Omental fat pad (tissue), 4 donors: ENCODE data around the gene PRLH. TPM values are rescaled to one million over a fixed set of nuclear protein-coding genes. Genes with fewer than 3 reads are reported as not detected.

ENCODE experiments used
- ATAC-seq: fragments of 150-250 bp; one replicate; pipeline ENCODE4 v1.9.1; 2016; ENCODE audit warnings: mild to moderate bottlenecking, moderate library complexity; ENCODE audit not compliant: low FRiP score
- DNase-seq: peaks from one replicate; pipeline ENCODE4 v3.0.0-alpha.2; 2019; ENCODE audit warnings: low spot score
- total RNA-seq, 4 donors: library from RNA; depleted of rRNA; stranded (reverse); fragments of >200 nt; gene quantifications; one replicate each; pipeline ENCODE4 v1.1.0, GENCODE V29; 2016
- TF ChIP-seq, protein P1 (sequence below), 3 donors: fragments of 450-650 bp; IDR thresholded peaks; one replicate each; pipeline ENCODE4 v1.5.1; 2016 to 2017; ENCODE audit warnings: antibody characterized with exemption in 3 of 3, mild to moderate bottlenecking in 3 of 3, moderate library complexity in 2 of 3

The PRLH gene
- total RNA-seq, 4 donors from 2014 or later, result not detected

DNA sequence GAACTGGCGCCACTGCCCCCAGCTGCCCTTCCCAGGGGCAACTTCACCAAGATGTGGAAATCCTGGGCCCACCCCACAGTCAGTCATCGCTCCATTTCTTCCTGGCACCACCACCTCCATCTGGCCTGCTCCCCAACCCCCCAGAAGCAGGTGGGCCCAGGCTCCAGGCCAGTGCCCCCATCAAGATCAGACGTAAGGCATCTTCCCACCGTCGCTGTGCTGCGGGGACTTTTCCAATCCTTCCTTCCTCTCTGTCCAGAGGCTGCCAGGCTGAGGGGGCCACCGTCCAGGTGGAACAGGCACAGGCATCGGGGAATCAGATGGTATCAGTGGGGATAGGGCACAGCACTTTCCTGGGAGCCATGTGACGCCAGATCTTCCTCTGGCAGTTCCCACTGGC lies 8.1 kb downstream of the PRLH start:
- ATAC-seq, result no peak
- no peak for DNase-seq
- TF ChIP-seq, protein P1, sequence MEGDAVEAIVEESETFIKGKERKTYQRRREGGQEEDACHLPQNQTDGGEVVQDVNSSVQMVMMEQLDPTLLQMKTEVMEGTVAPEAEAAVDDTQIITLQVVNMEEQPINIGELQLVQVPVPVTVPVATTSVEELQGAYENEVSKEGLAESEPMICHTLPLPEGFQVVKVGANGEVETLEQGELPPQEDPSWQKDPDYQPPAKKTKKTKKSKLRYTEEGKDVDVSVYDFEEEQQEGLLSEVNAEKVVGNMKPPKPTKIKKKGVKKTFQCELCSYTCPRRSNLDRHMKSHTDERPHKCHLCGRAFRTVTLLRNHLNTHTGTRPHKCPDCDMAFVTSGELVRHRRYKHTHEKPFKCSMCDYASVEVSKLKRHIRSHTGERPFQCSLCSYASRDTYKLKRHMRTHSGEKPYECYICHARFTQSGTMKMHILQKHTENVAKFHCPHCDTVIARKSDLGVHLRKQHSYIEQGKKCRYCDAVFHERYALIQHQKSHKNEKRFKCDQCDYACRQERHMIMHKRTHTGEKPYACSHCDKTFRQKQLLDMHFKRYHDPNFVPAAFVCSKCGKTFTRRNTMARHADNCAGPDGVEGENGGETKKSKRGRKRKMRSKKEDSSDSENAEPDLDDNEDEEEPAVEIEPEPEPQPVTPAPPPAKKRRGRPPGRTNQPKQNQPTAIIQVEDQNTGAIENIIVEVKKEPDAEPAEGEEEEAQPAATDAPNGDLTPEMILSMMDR (IDR thresholded peaks at IDR 0.05), result no peak

DNA sequence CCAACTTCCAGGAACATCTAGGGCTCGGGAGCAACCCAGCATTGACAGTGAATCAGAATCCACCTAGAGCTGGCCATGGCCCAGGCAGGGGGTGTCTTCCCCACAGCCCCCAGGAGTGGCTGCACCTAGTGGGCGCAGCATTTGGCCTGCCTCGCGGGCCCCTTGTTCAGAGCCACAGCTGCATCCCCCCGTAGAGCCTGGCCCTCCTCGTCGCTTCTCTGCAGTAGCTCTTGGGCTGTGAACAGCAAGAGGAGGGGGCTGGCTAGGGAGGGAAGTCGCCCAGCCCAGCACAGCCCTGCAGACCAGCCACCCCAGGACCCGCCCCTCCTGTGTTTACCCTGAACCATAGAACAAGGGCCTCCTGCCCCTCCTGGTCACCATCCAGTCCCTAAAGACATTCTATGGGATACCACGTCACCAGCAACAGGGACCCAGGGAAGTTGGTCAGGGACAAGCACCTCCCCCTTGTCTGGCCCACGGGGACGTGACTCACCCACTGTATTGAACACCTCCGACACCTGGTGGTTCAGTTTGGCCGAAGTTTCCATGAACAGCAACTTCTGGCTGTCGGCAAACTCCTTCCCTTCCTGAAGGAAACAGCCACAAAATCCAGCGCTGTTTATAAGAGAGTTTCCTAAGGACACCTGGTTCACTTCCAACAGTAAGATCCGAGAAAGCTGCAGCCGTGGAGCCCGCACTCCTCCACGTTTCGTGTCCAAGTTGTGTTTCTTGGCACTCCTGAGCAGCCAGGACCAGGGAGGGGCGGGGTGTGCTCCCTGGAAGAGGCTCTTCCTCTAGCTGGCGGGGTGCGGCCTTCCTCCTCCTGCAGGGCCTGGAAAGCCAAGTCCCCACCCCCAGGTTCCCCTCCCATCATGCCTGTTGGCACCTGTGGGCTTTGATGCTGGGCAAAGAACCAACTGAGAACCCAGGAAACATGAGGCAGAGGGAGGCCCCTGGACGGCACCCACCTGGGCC lies 8.8 kb downstream of the PRLH start:
- TF ChIP-seq, protein P1 (IDR thresholded peaks at IDR 0.05), result no peak
- peak; percentile 45 for DNase-seq
- peak; percentile 52 for ATAC-seq

DNA sequence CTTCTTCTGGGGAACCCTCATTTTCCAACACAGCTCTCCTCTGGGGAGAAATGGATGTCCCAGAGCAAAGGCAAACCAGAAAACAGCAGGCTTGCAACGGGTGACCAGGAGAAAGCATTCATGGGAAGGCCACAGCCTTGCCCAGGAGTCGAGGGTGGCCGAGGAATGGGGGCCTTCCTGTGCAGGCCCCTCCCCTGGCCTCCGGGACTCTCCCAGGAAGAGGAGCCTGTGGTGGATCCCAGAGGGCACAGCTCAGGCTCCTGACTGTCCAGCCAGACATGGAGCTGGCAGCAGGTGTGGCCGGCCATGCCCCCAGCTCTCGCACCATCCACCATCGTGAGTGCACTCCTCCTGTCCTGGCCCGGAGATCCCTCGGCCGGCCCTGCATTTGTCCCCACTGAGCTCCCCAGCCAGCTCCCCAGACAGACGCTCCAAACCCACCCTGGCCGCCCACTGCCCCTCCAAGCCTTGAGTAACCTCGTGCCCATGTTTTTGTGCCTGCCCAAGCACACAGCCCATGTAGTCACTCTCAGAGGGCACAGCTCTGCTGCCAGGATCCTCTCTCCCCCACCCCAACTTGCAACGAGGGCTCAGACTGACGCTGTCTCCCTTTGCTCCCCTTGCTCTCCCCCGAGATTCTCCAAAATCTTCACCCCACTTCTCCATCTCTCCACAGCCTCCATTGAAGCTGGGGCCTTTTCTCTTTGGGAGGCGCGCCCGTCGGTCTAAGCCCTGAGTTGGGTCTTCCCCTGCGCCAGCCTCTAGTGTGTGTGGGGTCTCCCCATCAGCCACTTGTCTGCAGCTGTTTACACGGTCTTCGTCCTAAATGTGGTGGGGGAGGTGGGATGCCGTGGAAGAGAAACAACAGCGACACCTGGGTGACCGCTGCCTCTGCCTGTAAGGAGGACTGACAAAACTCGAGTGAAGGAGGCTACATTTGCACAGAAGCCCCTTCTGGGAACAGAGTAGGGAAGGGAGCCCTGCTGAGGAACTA lies 9.8 kb downstream of the PRLH start:
- DNase-seq (no peak), ATAC-seq (no peak)
- TF ChIP-seq, protein P1 (IDR thresholded peaks at IDR 0.05), result no peak

DNA sequence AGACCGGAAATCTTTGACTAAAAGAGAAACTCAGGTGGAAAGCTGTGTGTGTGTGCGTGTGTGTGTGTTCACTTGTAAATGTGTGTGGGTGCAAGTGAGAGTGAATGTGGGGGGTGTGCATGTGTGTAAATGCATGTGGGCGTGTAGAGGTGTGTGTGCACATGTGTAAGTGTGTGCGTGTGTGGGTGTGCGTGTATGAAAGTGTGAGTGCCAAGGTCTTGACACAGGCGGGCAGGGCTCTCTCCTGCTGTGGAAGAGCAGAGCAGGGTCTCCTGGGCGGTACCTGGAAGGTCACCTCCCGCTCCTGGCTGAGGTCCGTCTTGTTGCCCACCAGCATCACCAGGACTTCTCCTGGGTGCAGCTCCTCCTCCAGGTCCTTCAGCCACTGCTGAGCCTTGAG lies 10.6 kb downstream of the PRLH start:
- DNase-seq, result no peak
- TF ChIP-seq, protein P1 (IDR thresholded peaks at IDR 0.05), result no peak
- ATAC-seq, result no peak

DNA sequence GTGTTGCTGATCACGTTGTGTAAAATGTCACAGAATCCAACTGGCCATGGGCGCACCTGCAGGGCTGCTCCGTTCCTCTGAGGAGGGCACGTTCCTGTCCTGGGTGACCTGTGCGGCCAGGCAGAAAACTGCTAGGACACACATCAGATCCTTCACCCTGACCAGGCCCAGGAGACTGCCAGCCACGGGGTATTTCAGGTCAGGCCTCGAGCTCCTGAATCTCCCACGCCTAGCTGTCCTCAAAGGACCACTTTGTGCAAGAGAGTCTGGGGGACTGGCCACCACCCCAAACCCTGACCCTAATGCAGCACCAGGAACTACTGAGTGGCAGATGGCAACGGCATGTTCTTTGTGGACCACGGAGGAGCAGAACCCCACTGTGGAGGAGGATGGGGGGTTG lies 11.1 kb downstream of the PRLH start:
- TF ChIP-seq, protein P1 (IDR thresholded peaks at IDR 0.05), result no peak
- DNase-seq, result no peak
- ATAC-seq, result no peak

DNA sequence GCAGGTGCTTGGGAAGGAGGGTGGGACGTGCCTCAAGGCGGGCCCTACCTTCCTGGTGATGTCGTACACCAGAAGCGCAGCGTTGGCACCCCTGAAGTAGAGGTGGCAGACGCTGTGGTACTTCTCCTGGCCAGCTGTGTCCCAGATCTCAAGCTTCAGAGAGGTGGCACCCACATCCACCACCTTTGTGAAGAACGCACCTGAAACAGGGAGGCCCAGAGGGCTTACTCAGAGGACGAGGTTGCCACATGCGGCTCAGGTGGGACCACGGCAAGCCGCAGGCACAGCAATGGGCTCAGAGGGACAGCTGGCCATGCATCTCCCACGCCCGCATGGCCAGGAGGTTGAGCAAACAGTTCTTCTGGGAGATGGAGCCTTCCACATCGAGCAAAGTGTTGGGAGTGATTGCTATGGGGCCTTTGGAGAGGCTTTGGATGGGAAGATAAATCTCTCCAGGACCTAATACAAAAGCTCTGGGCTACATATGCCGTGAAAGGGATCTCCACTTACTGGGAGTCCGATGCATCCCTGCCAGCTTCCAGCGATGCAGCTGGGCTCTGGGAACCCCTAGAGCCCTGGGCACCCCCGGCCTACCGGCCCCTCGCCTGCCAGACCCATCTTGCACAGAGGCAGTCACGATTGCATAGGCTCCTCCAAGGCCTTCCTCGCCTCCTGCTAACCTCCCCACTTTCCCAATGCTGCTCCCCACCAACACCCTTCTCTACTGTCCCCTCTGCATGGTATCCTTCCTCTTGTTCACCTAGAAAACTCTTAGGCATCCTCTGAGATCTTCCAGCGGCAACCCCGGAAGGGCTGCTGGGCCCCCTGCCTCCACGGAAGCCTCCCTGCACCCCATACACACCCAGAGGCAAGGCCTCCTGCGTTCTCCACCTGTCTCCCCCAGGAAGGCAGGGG lies 11.8 kb downstream of the PRLH start:
- TF ChIP-seq, protein P1 (IDR thresholded peaks at IDR 0.05), result no peak
- DNase-seq (no peak), ATAC-seq (no peak)
